Suprapubic skin (tissue), 4 donors: ENCODE results near the gene FAM222A. TPM values are rescaled to one million over a fixed set of nuclear protein-coding genes. Genes with fewer than 3 reads are reported as not detected.

ENCODE experiments used
- DNase-seq, 2 donors: peaks; one replicate each; pipeline ENCODE4 v3.0.0-alpha.2; 2019; ENCODE audit warnings: low spot score in 2 of 2
- H3K27ac ChIP-seq: fragments of 200-600 bp; sonication (generic); one replicate; pipeline ENCODE4 v1.5.1; 2019
- H3K27me3 ChIP-seq: fragments of 200-600 bp; sonication (generic); one replicate; pipeline ENCODE4 v1.5.1; 2019
- H3K36me3 ChIP-seq: fragments of 200-600 bp; sonication (generic); one replicate; pipeline ENCODE4 v1.5.1; 2019
- H3K4me1 ChIP-seq: fragments of 200-600 bp; sonication (generic); one replicate; pipeline ENCODE4 v1.5.1; 2019
- H3K4me3 ChIP-seq: fragments of 200-600 bp; sonication (generic); one replicate; pipeline ENCODE4 v1.5.1; 2019; ENCODE audit warnings: mild to moderate bottlenecking
- H3K9me3 ChIP-seq: fragments of 200-600 bp; sonication (generic); one replicate; pipeline ENCODE4 v1.5.1; 2019
- CTCF ChIP-seq, 2 donors: fragments of 200-600 bp in 1 of 2; fragments of 450-650 bp in 1 of 2; sonication (generic) in 1 of 2; IDR thresholded peaks; one replicate each; pipeline ENCODE4 v1.5.1; 2016 to 2019; ENCODE audit warnings: antibody characterized with exemption in 2 of 2, mild to moderate bottlenecking in 1 of 2, moderate library complexity in 1 of 2
- EP300 ChIP-seq: sonication (generic); formaldehyde crosslinking; IDR thresholded peaks from one replicate; pipeline ENCODE4 v1.6.1; 2017; ENCODE audit warnings: antibody characterized with exemption
- POLR2A ChIP-seq, 2 donors: fragments of 450-650 bp; IDR thresholded peaks; one replicate each; pipeline ENCODE4 v1.6.1; 2017; ENCODE audit warnings: antibody characterized with exemption in 2 of 2, mild to moderate bottlenecking in 2 of 2, moderate library complexity in 2 of 2
- POLR2AphosphoS5 ChIP-seq, 3 donors: sonication (generic); formaldehyde crosslinking; IDR thresholded peaks; one replicate each; pipeline ENCODE4 v1.6.1; 2017; ENCODE audit warnings: antibody characterized with exemption in 3 of 3
- WGBS: methylation state at CpG from one replicate; pipeline ENCODE4 v1.1.5; 2018; 5-methylcytosine and 5-hydroxymethylcytosine counted together
- total RNA-seq, 4 donors: library from RNA; depleted of rRNA; stranded (reverse); fragments of >200 nt; gene quantifications; one replicate each; pipeline ENCODE4 v1.1.0, GENCODE V29; 2016

FAM222A gene
- total RNA-seq, 4 donors from 2014 or later, result 3.9 to 8.5 (median 6.6) TPM

- Histone ChIP-seq H3K27me3 (peaks cover 22% of the 10 kb centered on the region), H3K4me1 (peaks cover 44% of the 10 kb centered on the region), H3K9me3 (no peaks in the 10 kb centered on the region), H3K36me3 (no peaks in the 10 kb centered on the region), H3K4me3 (no peak overlapping the region), H3K27ac (no peak overlapping the region)
- 78% methylated on average over 15 of the region's 18 CpGs for whole genome bisulfite sequencing
- TF ChIP-seq CTCF (IDR thresholded peaks at IDR 0.05), result no peak
- TF ChIP-seq EP300, result no peak
- TF ChIP-seq POLR2AphosphoS5 (IDR thresholded peaks at IDR 0.05), result no peak
- no peak for TF ChIP-seq POLR2A (IDR thresholded peaks at IDR 0.05)
- no peak for DNase-seq
Measured at GRCh38 chr12:109717390-109718357, 4.0 kb downstream of the FAM222A start.

GRCh38 chr12:109718390-109718789 is 4.8 kb downstream of the FAM222A start:
- TF ChIP-seq CTCF (IDR thresholded peaks at IDR 0.05) (no peak), POLR2A (IDR thresholded peaks at IDR 0.05) (no peak), POLR2AphosphoS5 (IDR thresholded peaks at IDR 0.05) (no peak), EP300 (no peak)
- no peak overlapping the region for H3K4me3 ChIP-seq
- peaks cover 22% of the 10 kb centered on the region for H3K27me3 ChIP-seq
- H3K27ac ChIP-seq, result no peak overlapping the region
- WGBS, result 27% methylated on average over 29 of the region's 33 CpGs
- DNase-seq, result no peak
- H3K9me3 ChIP-seq, result no peaks in the 10 kb centered on the region
- H3K36me3 ChIP-seq, result no peaks in the 10 kb centered on the region
- H3K4me1 ChIP-seq, result peaks cover 46% of the 10 kb centered on the region

- 77% methylated on average over 10 of the region's 12 CpGs for WGBS
- peaks cover 43% of the 10 kb centered on the region for H3K4me1 ChIP-seq
- no peak overlapping the region for H3K4me3 ChIP-seq
- no peak for DNase-seq
- no peaks in the 10 kb centered on the region for H3K9me3 ChIP-seq
- no peak for TF ChIP-seq EP300
- TF ChIP-seq POLR2A (IDR thresholded peaks at IDR 0.05), result no peak
- no peaks in the 10 kb centered on the region for H3K36me3 ChIP-seq
- peaks cover 22% of the 10 kb centered on the region for H3K27me3 ChIP-seq
- no peak overlapping the region for H3K27ac ChIP-seq
Measured at GRCh38 chr12:109719123-109720022, 5.7 kb downstream of the FAM222A start.

GRCh38 chr12:109720152-109720856 is 6.7 kb downstream of the FAM222A start:
- H3K27me3 ChIP-seq, result peaks cover 22% of the 10 kb centered on the region
- no peaks in the 10 kb centered on the region for H3K36me3 ChIP-seq
- no peak overlapping the region for H3K27ac ChIP-seq
- peaks cover 33% of the 10 kb centered on the region for H3K4me1 ChIP-seq
- WGBS, result 91% methylated on average over 4 of the region's 12 CpGs
- TF ChIP-seq CTCF (IDR thresholded peaks at IDR 0.05), result no peak
- no peak for TF ChIP-seq POLR2A (IDR thresholded peaks at IDR 0.05)
- TF ChIP-seq EP300, result no peak
- TF ChIP-seq POLR2AphosphoS5 (IDR thresholded peaks at IDR 0.05), result no peak
- DNase-seq, result no peak
- H3K9me3 ChIP-seq, result no peaks in the 10 kb centered on the region
- no peak overlapping the region for H3K4me3 ChIP-seq

- Histone ChIP-seq H3K36me3 (no peaks in the 10 kb centered on the region), H3K4me1 (peaks cover 28% of the 10 kb centered on the region), H3K9me3 (no peaks in the 10 kb centered on the region), H3K27me3 (peaks cover 22% of the 10 kb centered on the region), H3K4me3 (no peak overlapping the region), H3K27ac (no peak overlapping the region)
- no peak for DNase-seq
- WGBS, result 50% methylated on average over 1 of the region's 1 CpG
- TF ChIP-seq EP300, result no peak
- TF ChIP-seq POLR2A (IDR thresholded peaks at IDR 0.05), result no peak
- TF ChIP-seq POLR2AphosphoS5 (IDR thresholded peaks at IDR 0.05), result no peak
- TF ChIP-seq CTCF (IDR thresholded peaks at IDR 0.05), result no peak
Measured at GRCh38 chr12:109720857-109721189, 7.2 kb downstream of the FAM222A start.
